ENCODE measurements around the gene PLCH2. TPM values are rescaled to one million over a fixed set of nuclear protein-coding genes. Genes with fewer than 3 reads are reported as not detected.
A peak's percentile ranks its signal among the peaks of the same experiment; 100 is the strongest.
"Not testable (repeated sequence)": the region's sequence is repeated elsewhere in the genome, so short reads cannot be mapped to it uniquely, and the experiment has no call there.

PLCH2 gene
- total RNA-seq, 1 experiment from 2014 or later, result not detected

- no peak for DNase-seq (ENCODE audit: low read depth)
These were observed 68.2 kb downstream of the PLCH2 start for GRCh38 chr1:2544093-2544874.

- no peak for DNase-seq (ENCODE audit: low read depth)
These were observed 69.0 kb downstream of the PLCH2 start for GRCh38 chr1:2544875-2545640.

GRCh38 chr1:2545754-2546514, 69.8 kb downstream of the PLCH2 start:
- DNase-seq (ENCODE audit: low read depth), result no peak

- DNase-seq (ENCODE audit: low read depth), result peak; percentile 24
These were observed 70.6 kb downstream of the PLCH2 start for GRCh38 chr1:2546515-2547209.

- no peak for DNase-seq (ENCODE audit: low read depth)
These were observed 71.3 kb downstream of the PLCH2 start for GRCh38 chr1:2547210-2548067.

GRCh38 chr1:2548068-2548589, 72.0 kb downstream of the PLCH2 start:
- peak; percentile 32 for DNase-seq (ENCODE audit: low read depth)

- not testable (repeated sequence) for DNase-seq (ENCODE audit: low read depth)
These were observed 73.4 kb downstream of the PLCH2 start for GRCh38 chr1:2549367-2550029.

DNA sequence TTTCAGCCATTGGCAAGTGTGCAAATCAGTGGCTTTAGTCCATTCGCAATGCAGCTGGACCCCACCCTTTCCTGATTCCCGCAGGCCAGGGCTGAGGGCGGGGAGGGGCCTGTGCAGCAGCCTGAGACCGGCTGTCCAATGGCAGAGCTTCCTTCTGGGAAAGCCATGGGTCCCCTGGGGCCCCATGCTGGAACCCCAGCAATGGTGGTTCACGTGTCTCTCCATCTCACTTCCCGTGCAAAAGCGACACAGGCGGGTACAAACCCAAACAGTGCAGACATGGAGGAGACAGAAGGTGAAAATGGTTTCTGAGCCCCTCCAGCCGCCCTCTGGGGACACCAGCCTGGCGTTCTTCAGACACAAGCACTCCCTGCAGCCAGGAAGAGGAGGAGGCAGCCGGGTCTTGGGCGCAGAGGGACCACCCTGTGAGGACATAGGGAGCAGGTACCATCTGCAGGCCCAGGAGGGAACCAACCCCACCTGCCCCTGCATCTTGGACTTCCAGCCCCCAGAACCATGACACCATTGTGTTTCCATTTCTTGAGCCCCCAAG, 74.3 kb downstream of the PLCH2 start:
- DNase-seq (ENCODE audit: low read depth), result not testable (repeated sequence)

GRCh38 chr1:2551544-2551943, 75.5 kb downstream of the PLCH2 start:
- not testable (repeated sequence) for DNase-seq (ENCODE audit: low read depth)

- no peak for DNase-seq (ENCODE audit: low read depth)
These were observed 76.1 kb downstream of the PLCH2 start for GRCh38 chr1:2552189-2552588.

DNA sequence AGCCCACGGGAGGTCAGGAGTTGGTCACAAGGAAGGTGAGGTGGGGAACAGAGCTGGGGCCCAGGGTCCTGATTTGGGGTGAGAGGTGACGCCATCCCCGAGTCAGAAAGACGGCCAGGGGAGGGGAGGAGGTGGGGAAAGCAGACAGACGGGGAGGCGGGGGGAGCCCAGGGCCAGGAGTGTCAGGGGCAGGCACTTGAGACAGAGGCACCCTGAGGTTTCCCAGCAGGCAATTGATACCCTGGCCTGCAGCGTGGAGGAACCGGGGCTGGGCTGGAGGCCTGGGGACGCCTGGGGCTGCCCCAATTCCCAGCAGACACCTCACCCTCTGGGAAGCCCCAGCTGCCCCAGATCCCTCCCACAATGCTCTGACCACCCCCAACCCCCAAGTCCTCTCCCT, 77.0 kb downstream of the PLCH2 start:
- DNase-seq (ENCODE audit: low read depth), result not testable (repeated sequence)

DNA sequence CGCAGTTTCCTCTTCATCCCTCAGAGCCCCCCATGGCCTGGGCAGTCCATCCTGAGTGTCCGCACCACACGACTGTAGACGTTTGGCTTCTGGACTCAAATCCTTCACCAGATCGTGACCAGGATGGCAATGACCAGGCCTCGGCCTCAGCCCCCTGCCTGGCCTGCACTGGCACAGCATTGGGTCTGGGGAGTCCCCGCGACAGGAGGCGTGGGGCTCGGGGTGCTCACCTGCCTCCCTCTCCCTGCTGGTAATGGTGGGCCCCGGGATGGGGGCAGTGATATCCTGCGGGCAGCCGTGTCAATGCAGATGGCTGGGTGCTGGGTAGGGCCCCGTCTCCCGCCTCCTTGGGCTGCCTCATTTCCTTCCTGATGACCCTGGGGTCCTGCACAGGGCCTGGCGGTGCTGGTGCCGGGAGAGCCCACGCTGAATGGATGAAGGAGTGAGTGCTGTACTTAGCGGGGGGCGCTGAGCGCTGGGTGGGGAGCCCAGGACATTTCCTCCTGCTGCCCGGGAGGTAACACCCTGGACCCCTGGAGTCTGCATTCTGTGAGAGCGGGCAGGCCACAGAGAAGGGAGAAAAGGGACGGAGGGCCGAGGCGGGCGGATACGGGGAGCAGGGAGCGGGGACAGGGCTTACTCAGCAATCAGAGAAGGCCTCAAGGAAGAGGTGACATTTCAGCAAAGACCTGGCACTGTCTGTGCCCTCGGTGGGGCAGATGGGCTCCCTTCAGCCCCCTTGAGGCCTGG, 78.0 kb downstream of the PLCH2 start:
- no peak for DNase-seq (ENCODE audit: low read depth)

DNA sequence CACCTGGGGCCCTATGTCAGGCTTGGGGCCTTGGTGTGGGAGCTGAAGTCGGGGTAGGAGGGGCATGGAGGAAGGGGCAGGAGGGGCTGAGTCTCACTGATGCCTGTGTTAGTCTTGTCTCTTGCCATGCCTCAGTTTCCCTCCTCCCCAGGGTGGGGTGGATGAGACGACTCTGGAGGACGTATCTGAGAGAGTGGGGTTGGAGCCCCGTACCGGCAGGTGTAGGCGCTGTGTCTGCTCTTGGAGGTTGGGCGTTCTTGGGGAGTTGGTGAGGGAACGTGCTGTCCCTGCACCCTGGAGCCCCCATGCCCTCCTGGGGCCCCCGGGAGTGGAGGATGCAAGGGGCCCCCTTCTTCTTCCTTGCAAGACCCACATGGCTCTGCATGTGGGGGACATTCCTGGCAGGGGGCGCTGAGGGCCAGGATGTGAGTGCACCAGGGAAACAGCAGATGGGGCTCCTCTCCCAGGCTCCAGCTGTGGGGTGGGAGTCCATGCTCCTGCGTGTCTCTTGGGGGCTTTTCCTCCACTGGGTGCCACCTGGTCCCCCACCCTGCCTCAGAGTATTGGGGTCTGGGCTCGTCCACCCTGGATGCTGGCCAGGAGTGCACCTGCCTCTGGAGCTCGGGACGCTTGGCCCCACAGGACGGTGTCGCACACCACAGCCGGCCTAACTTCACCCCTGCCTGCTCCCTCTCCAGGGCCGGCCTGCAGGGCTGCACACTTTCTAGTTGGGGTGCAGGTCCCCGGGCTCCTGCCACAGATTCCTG, 78.7 kb downstream of the PLCH2 start:
- DNase-seq (ENCODE audit: low read depth), result no peak

Other genes with a start within 250 kb of the PLCH2 start
- 13.9 and 16.5 TPM in 2 replicates for gene SKI, start 248.0 kb upstream of the PLCH2 start, total RNA-seq (2014; rRNA removed)
- 4.9 and 7.5 TPM in 2 replicates for gene MORN1, start 84.7 kb upstream of the PLCH2 start, total RNA-seq (2014; rRNA removed)
- 97.2 and 104 TPM in 2 replicates for gene RER1, start 84.4 kb upstream of the PLCH2 start, total RNA-seq (2014; rRNA removed)
- gene PEX10, start 63.7 kb upstream of the PLCH2 start, total RNA-seq (2014; rRNA removed), result 47.9 and 51.6 TPM in 2 replicates
- 22.4 and 30.0 TPM in 2 replicates for gene PANK4, start 50.3 kb downstream of the PLCH2 start, total RNA-seq (2014; rRNA removed)
- not detected in 2 replicates for gene HES5, start 54.0 kb downstream of the PLCH2 start, total RNA-seq (2014; rRNA removed)
- gene TNFRSF14, start 80.1 kb downstream of the PLCH2 start, total RNA-seq (2014; rRNA removed), result 13.1 TPM in 2 replicates
- gene PRXL2B, start 110.5 kb downstream of the PLCH2 start, total RNA-seq (2014; rRNA removed), result 39.6 and 40.7 TPM in 2 replicates
- not detected in 2 replicates for gene MMEL1, start 156.7 kb downstream of the PLCH2 start, total RNA-seq (2014; rRNA removed)